WERI-Rb-1 (cell line): ENCODE results near the gene TGFBR3.

Experiments used
- DNase-seq: peaks from one replicate; pipeline ENCODE4 v3.0.0-alpha.2; 2020
- H3K27ac ChIP-seq: fragments of 250-450 bp; sonication (Bioruptor Pico); 2 replicates; pipeline ENCODE4 v1.5.1; 2020; ENCODE audit warnings: mild to moderate bottlenecking, moderate library complexity
- H3K27me3 ChIP-seq: fragments of 250-450 bp; sonication (Bioruptor Pico); 2 replicates; pipeline ENCODE4 v1.5.1; 2021; ENCODE audit warnings: mild to moderate bottlenecking, low read depth, moderate library complexity; ENCODE audit not compliant: insufficient read depth, severe bottlenecking
- H3K36me3 ChIP-seq: fragments of 250-450 bp; sonication (Bioruptor Pico); 2 replicates; pipeline ENCODE4 v1.5.1; 2020; ENCODE audit warnings: mild to moderate bottlenecking, moderate library complexity
- H3K4me3 ChIP-seq: 2 replicates; pipeline ENCODE4 v1.5.1; 2011; ENCODE audit warnings: low read depth, mild to moderate bottlenecking, control low read depth, low read length
- H3K9me3 ChIP-seq: fragments of 250-450 bp; sonication (Bioruptor Pico); 2 replicates; pipeline ENCODE4 v1.5.1; 2021; ENCODE audit warnings: mild to moderate bottlenecking, moderate library complexity; ENCODE audit not compliant: severe bottlenecking
- TF ChIP-seq, protein P1 (sequence below): IDR thresholded peaks from 2 replicates; pipeline ENCODE4 v1.5.1; 2011; ENCODE audit warnings: low read depth, mild to moderate bottlenecking, control low read depth, inconsistent platforms, low read length

The TGFBR3 gene

DNA sequence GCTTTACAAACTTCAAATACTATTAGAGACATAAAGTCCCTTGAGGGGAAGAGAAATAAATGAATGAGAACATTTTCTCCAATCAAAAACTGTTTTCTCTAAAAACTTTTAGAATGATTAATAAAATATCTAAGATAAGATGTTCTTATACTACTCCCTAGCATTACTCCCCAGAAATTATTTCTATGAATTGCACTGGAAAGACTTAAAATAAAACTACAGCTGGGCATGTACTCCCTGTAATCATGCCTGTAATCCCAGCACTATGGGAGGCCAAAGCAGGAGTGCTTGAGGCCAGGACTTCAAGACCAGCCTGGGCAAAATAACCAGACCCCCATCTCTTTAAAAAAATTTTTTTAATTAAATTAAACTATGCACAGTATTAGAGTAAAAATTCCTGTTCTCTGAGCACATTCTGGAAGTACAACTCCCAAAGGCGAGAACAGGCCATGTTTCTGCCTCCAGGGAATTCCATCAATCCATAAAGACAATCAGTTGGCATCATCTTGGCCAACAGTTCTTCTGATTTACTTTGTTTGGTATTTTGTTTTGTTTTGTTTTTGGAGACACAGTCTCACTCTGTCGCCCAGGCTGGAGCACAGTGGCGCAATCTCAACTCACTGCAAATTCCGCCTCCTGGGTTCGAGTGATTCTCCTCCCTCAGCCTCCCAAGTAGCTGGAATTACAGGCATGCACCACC, 77.9 kb downstream of the TGFBR3 start:
- H3K9me3 ChIP-seq = no peaks in the 10 kb centered on the region
- no peaks in the 10 kb centered on the region for H3K36me3 ChIP-seq
- no peak for DNase-seq
- TF ChIP-seq, protein P1, sequence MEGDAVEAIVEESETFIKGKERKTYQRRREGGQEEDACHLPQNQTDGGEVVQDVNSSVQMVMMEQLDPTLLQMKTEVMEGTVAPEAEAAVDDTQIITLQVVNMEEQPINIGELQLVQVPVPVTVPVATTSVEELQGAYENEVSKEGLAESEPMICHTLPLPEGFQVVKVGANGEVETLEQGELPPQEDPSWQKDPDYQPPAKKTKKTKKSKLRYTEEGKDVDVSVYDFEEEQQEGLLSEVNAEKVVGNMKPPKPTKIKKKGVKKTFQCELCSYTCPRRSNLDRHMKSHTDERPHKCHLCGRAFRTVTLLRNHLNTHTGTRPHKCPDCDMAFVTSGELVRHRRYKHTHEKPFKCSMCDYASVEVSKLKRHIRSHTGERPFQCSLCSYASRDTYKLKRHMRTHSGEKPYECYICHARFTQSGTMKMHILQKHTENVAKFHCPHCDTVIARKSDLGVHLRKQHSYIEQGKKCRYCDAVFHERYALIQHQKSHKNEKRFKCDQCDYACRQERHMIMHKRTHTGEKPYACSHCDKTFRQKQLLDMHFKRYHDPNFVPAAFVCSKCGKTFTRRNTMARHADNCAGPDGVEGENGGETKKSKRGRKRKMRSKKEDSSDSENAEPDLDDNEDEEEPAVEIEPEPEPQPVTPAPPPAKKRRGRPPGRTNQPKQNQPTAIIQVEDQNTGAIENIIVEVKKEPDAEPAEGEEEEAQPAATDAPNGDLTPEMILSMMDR = no peak
- no peaks in the 10 kb centered on the region for H3K27me3 ChIP-seq
- no peak overlapping the region for H3K4me3 ChIP-seq
- no peak overlapping the region for H3K27ac ChIP-seq

DNA sequence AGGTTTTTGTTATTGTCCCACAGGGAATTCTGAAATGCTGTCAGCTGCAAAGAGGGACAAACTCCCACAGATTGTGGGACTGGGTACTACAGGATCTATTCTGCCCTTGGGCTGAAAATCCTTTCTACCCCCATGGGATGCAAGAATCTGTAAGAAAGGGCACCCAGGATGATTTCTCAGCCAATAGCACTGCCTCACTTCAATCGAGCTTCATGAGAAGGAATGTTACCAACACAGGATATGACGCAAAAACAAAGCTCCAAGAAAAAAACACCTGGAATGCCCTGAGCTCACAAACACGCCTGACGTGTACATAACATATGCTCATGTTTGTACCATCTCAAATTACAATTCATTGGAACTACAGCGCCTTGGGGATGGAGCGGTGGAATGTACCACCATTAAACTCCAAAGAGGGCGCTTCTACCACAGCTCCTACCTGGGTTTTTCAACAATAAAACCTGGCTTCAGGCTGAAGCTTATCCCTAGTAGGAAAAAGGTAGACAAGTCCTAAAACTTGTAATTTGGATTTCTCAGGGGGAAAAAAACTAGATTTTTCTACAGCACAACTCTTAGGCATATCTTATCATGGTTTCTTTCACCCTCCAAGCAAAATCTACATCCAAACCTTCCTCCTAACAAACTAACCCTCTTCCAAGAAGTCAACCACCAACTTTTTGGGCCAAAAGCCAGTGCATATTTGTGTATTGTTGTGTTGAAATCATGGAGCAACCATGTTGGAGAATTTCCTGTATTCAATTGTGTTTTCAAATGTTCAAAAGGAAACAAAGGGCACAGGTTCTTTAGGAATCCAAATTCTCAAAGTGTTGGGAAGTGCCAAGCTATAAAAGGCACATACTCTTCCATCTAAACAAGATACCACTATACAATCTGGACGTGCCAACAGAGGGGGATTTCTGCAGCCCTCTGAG, 78.9 kb downstream of the TGFBR3 start:
- Histone ChIP-seq H3K27me3 (no peaks in the 10 kb centered on the region), H3K27ac (no peak overlapping the region), H3K4me3 (no peak overlapping the region), H3K9me3 (no peaks in the 10 kb centered on the region), H3K36me3 (no peaks in the 10 kb centered on the region)
- TF ChIP-seq, protein P1 = no peak
- no peak for DNase-seq

DNA sequence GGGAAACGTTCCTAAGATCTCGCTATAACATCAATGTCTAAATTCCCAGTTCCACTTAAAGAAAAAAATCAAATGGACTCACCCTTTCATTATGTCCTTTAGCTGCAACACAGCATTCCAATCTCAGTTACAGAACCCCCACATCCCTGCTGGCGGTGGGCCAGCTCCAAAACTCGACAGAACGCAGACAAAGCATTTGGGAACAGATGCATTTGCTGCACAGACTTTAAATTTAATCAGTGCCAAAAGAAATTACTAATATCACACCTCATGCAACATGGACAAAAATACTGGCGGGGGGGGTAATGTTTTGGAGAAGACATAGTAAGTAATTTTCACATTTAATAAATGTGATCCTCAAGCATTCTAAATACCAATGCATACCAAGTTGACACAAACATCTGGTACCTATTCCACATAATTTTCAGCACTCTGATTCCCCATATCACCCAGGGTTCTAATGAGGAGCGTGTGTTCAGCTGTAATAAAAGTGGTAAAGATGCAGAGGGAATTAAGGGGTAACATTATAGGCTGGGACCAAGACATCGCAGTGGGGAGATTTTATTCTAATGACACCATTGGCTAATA, 79.7 kb downstream of the TGFBR3 start:
- no peaks in the 10 kb centered on the region for H3K36me3 ChIP-seq
- no peak for DNase-seq
- H3K27me3 ChIP-seq = no peaks in the 10 kb centered on the region
- no peaks in the 10 kb centered on the region for H3K9me3 ChIP-seq
- no peak overlapping the region for H3K27ac ChIP-seq
- H3K4me3 ChIP-seq = no peak overlapping the region
- TF ChIP-seq, protein P1 = no peak

DNA sequence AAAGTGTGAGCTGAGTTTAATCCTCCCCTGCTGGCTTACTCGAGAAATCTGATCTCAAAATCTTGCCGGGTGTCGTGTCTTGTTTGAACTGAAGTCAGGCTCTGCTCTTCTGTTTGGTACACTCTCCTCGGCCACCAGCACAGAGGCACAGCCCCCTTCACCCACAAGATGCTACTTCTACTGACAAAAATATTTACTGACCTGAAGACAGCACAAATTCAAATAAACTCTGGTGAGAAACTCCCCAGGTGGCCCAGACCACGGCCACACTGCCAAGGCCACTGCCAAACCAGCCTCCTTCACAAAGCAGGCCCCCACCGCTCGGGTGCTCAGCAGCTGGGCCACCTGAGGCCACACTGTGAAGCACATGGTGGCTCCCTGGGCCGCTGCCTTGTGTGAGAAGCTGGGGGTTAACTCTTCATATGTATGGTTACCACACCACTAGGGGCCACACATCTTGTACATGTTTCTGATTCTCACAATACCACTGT, 80.6 kb downstream of the TGFBR3 start:
- peak overlapping the region; percentile 42 for H3K27ac ChIP-seq
- no peaks in the 10 kb centered on the region for H3K36me3 ChIP-seq

DNA sequence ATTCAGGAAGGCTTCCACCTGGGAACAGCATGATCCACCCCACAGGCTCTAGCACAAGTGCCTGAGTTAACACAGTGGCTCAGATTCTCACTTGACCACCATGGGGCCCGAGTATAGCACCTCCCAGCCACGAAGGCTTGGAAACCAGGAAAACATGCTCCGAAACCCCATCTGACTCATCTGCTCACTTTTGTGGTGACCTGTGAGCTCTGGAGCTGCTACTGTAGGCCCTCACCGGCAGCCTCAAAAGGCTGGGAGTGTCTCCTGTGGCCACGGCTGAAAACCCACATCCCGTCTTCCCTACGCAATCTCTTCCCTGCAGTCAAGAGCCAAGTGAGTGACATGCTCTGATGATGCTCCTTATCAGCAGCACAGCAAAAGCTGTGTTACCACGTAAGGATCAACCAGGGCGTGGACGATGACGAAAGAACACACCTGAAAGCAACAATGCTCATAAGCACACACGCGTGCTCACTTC, 81.4 kb downstream of the TGFBR3 start:
- DNase-seq = no peak
- Histone ChIP-seq H3K4me3 (no peak overlapping the region), H3K27me3 (no peaks in the 10 kb centered on the region), H3K27ac (no peak overlapping the region), H3K9me3 (no peaks in the 10 kb centered on the region), H3K36me3 (no peaks in the 10 kb centered on the region)
- TF ChIP-seq, protein P1 = no peak

More for the DNA sequence above, 80.6 kb downstream of the TGFBR3 start:
- peak; percentile 63 for DNase-seq
- TF ChIP-seq, protein P1 = no peak
- Histone ChIP-seq H3K9me3 (no peaks in the 10 kb centered on the region), H3K27me3 (no peaks in the 10 kb centered on the region), H3K4me3 (no peak overlapping the region)
